Neural crest cell (in vitro differentiated cells): ENCODE measurements around the gene PCBP3. TPM values are rescaled to one million over a fixed set of nuclear protein-coding genes. Genes with fewer than 3 reads are reported as not detected.

Experiments
- DNase-seq: peaks from one replicate; pipeline ENCODE4 v3.0.0; 2021; ENCODE audit warnings: low read depth, mixed read lengths, low spot score
- H3K27ac Mint-ChIP-seq: one replicate; pipeline ENCODE4 v1.8.0; 2021; ENCODE audit warnings: mild to moderate bottlenecking, mixed read lengths; ENCODE audit not compliant: unreplicated experiment
- H3K27me3 Mint-ChIP-seq: 2 replicates; pipeline ENCODE4 v1.8.0; 2021; ENCODE audit warnings: low read depth, mild to moderate bottlenecking, mixed read lengths
- H3K36me3 Mint-ChIP-seq: 2 replicates; pipeline ENCODE4 v1.8.0; 2021; ENCODE audit warnings: low read depth, mild to moderate bottlenecking, mixed read lengths
- H3K4me1 Mint-ChIP-seq: 2 replicates; pipeline ENCODE4 v1.8.0; 2021; ENCODE audit warnings: mixed read lengths
- H3K4me3 Mint-ChIP-seq: one replicate; pipeline ENCODE4 v1.8.0; 2021; ENCODE audit warnings: mild to moderate bottlenecking, mixed read lengths
- H3K9me3 Mint-ChIP-seq: 2 replicates; pipeline ENCODE4 v1.8.0; 2021; ENCODE audit warnings: mixed read lengths
- CTCF ChIP-seq: fragments of 200-600 bp; sonication (generic); conservative IDR thresholded peaks from 2 replicates; pipeline ENCODE4 v1.5.0; 2021; ENCODE audit warnings: antibody characterized with exemption, mild to moderate bottlenecking
- total RNA-seq: library from RNA; stranded (reverse); gene quantifications from 2 replicates; pipeline ENCODE4 v1.2.1, GENCODE V29; 2021

Gene PCBP3
- total RNA-seq, 1 donor from 2014 or later: 5.1 TPM

GRCh38 chr21:45639206-45640000, 4.1 kb upstream of the PCBP3 start:
- no peak for DNase-seq
- Mint-ChIP-seq H3K9me3 (no peaks in the 10 kb centered on the region), H3K27ac (no peak overlapping the region), H3K27me3 (peaks cover 39% of the 10 kb centered on the region), H3K36me3 (no peaks in the 10 kb centered on the region), H3K4me1 (peaks cover 3% of the 10 kb centered on the region), H3K4me3 (no peak overlapping the region)
- TF ChIP-seq CTCF: no peak

- no peak overlapping the region for H3K27ac Mint-ChIP-seq
- no peak for DNase-seq
- TF ChIP-seq CTCF: no peak
- peak overlapping the region; percentile 64 for H3K4me3 Mint-ChIP-seq
- H3K9me3 Mint-ChIP-seq: no peaks in the 10 kb centered on the region
- H3K36me3 Mint-ChIP-seq: no peaks in the 10 kb centered on the region
- peaks cover 7% of the 10 kb centered on the region for H3K4me1 Mint-ChIP-seq
- H3K27me3 Mint-ChIP-seq: peaks cover 47% of the 10 kb centered on the region
Measured at GRCh38 chr21:45640001-45640887, 3.3 kb upstream of the PCBP3 start.

- Mint-ChIP-seq H3K36me3 (no peaks in the 10 kb centered on the region), H3K9me3 (no peaks in the 10 kb centered on the region), H3K27ac (no peak overlapping the region), H3K4me1 (peaks cover 10% of the 10 kb centered on the region), H3K27me3 (peaks cover 54% of the 10 kb centered on the region), H3K4me3 (peak overlapping the region; percentile 64)
- peak; percentile 20 for TF ChIP-seq CTCF
- DNase-seq: no peak
Measured at GRCh38 chr21:45640888-45641479, 2.5 kb upstream of the PCBP3 start.

- H3K27ac Mint-ChIP-seq: peak overlapping the region; percentile 43
Measured at GRCh38 chr21:45641480-45642035, 2.0 kb upstream of the PCBP3 start.

More at GRCh38 chr21:45641480-45642035, 2.0 kb upstream of the PCBP3 start:
- H3K9me3 Mint-ChIP-seq: no peaks in the 10 kb centered on the region
- peak overlapping the region; percentile 64 for H3K4me3 Mint-ChIP-seq
- DNase-seq: no peak
- H3K4me1 Mint-ChIP-seq: peaks cover 10% of the 10 kb centered on the region
- H3K27me3 Mint-ChIP-seq: peaks cover 56% of the 10 kb centered on the region
- no peak for TF ChIP-seq CTCF
- H3K36me3 Mint-ChIP-seq: no peaks in the 10 kb centered on the region
